GM10266 (cell line): Measurements from ENCODE around the gene ACTA2.

Experiments used
- DNase-seq: peaks from one replicate; pipeline ENCODE4 v3.0.0; 2012; ENCODE audit errors: extremely low spot score
- CTCF ChIP-seq: IDR thresholded peaks from 2 replicates; pipeline ENCODE4 v1.5.1; 2012; ENCODE audit warnings: mild to moderate bottlenecking, low read depth; ENCODE audit not compliant: control insufficient read depth, insufficient read depth; ENCODE audit errors: missing control alignments

ACTA2 gene

GRCh38 chr10:88931548-88931947 lies 21.0 kb downstream of the ACTA2 start:
- no peak for TF ChIP-seq CTCF
- DNase-seq, result no peak

GRCh38 chr10:88928254-88928653 lies 24.3 kb downstream of the ACTA2 start:
- no peak for DNase-seq
- no peak for TF ChIP-seq CTCF

GRCh38 chr10:88927416-88927690 lies 25.2 kb downstream of the ACTA2 start:
- no peak for DNase-seq
- no peak for TF ChIP-seq CTCF

- TF ChIP-seq CTCF, result no peak
- DNase-seq, result no peak
These were observed 25.8 kb downstream of the ACTA2 start for GRCh38 chr10:88926566-88927415.

GRCh38 chr10:88923520-88923919 lies 29.1 kb downstream of the ACTA2 start:
- no peak for DNase-seq

GRCh38 chr10:88922041-88922440 lies 30.5 kb downstream of the ACTA2 start:
- no peak for TF ChIP-seq CTCF
- DNase-seq, result no peak

More at GRCh38 chr10:88923520-88923919, 29.1 kb downstream of the ACTA2 start:
- TF ChIP-seq CTCF, result no peak

- no peak for DNase-seq
- no peak for TF ChIP-seq CTCF
These were observed 31.5 kb downstream of the ACTA2 start for GRCh38 chr10:88920986-88921593.
